ENCODE measurements around the gene SERPINB6. TPM values are rescaled to one million over a fixed set of nuclear protein-coding genes. Genes with fewer than 3 reads are reported as not detected.
"Not testable (repeated sequence)": the region's sequence is repeated elsewhere in the genome, so short reads cannot be mapped to it uniquely, and the experiment has no call there.

The SERPINB6 gene
- total RNA-seq, 4 donors from 2014 or later, result 170 to 462 (median 219) TPM

DNA sequence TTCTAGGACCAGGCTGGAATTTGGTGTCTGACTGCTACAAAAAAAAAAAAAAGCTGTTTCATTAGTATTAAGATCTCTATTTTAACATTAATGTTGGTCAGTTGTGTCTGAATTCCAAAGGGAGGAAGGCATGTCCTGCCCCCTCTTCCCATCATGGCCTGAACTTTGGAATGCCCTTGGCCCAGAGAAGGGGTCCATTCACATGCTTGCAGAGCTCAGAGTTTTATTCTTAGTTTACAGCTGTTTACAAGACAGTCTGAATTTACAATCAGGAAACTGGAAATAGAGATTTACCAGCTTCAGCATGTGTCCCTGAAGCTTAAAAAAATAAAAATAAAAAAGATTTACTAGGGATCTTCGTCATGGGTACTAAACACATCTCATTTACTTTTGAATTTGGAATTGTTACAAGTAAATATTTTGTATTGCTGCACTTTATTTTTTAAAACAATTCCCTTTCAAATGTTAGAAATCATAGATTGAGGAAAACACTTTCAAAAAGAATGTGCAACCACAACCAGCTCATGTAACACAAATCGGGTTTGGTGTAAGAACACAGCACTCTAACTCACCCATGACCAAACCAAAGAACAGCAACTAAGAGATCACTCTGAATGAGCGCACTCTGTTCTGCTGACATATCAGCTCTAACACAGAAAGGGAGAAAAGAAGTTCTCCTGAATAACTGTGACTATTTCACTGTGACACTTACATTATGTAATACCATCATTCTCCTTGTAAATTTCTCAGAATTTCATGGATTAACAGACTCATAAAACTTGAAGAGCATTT, 6.6 kb upstream of the SERPINB6 start:
- TF ChIP-seq POLR2A (IDR thresholded peaks at IDR 0.05), result no peak
- no peak for TF ChIP-seq CTCF (IDR thresholded peaks at IDR 0.05)
- DNase-seq, result no peak
- H3K36me3 ChIP-seq, result no peaks in the 10 kb centered on the region
- H3K4me3 ChIP-seq, result no peak overlapping the region
- H3K9me3 ChIP-seq, result no peaks in the 10 kb centered on the region
- H3K27me3 ChIP-seq, result no peaks in the 10 kb centered on the region
- no peak overlapping the region for H3K27ac ChIP-seq
- peaks cover 0 to 42% (median 2%) of the 10 kb centered on the region in 4 donors for H3K4me1 ChIP-seq

GRCh38 chr6:2977290-2977689, 5.9 kb upstream of the SERPINB6 start:
- H3K9me3 ChIP-seq, result no peaks in the 10 kb centered on the region
- TF ChIP-seq CTCF (IDR thresholded peaks at IDR 0.05), result no peak
- TF ChIP-seq POLR2A (IDR thresholded peaks at IDR 0.05), result no peak
- peaks cover 0 to 37% (median 1%) of the 10 kb centered on the region in 4 donors for H3K4me1 ChIP-seq
- H3K27ac ChIP-seq, result no peak overlapping the region
- no peak for DNase-seq
- no peak overlapping the region for H3K4me3 ChIP-seq
- no peaks in the 10 kb centered on the region for H3K36me3 ChIP-seq
- no peaks in the 10 kb centered on the region for H3K27me3 ChIP-seq

- H3K36me3 ChIP-seq, result no peaks in the 10 kb centered on the region
- TF ChIP-seq POLR2A (IDR thresholded peaks at IDR 0.05) (no peak), CTCF (IDR thresholded peaks at IDR 0.05) (no peak)
- H3K27ac ChIP-seq, result no peak overlapping the region
- H3K27me3 ChIP-seq, result no peaks in the 10 kb centered on the region
- DNase-seq, result no peak
- no peaks in the 10 kb centered on the region for H3K9me3 ChIP-seq
- H3K4me3 ChIP-seq, result no peak overlapping the region
- peaks cover 0 to 36% (median 1%) of the 10 kb centered on the region in 4 donors for H3K4me1 ChIP-seq
These were observed 5.3 kb upstream of the SERPINB6 start for GRCh38 chr6:2976571-2977085.

GRCh38 chr6:2976060-2976459, 4.7 kb upstream of the SERPINB6 start:
- DNase-seq, result no peak
- Histone ChIP-seq H3K27ac (no peak overlapping the region), H3K36me3 (no peaks in the 10 kb centered on the region), H3K4me1 (peaks cover 0 to 30% (median 1%) of the 10 kb centered on the region in 4 donors), H3K9me3 (no peaks in the 10 kb centered on the region), H3K4me3 (no peak overlapping the region), H3K27me3 (no peaks in the 10 kb centered on the region)
- TF ChIP-seq POLR2A (IDR thresholded peaks at IDR 0.05), result no peak
- no peak for TF ChIP-seq CTCF (IDR thresholded peaks at IDR 0.05)

- Histone ChIP-seq H3K27ac (peak overlapping the region in 1 of 4 donors; percentile 15), H3K4me3 (no peak overlapping the region), H3K4me1 (peaks cover 0 to 25% (median 0%) of the 10 kb centered on the region in 4 donors), H3K27me3 (no peaks in the 10 kb centered on the region), H3K36me3 (no peaks in the 10 kb centered on the region), H3K9me3 (no peaks in the 10 kb centered on the region)
- no peak for TF ChIP-seq CTCF (IDR thresholded peaks at IDR 0.05)
- TF ChIP-seq POLR2A (IDR thresholded peaks at IDR 0.05), result no peak
- no peak for DNase-seq
These were observed 2.3 kb upstream of the SERPINB6 start for GRCh38 chr6:2973676-2974075.

- H3K27me3 ChIP-seq, H3K27ac ChIP-seq, DNase-seq, H3K9me3 ChIP-seq, H3K4me3 ChIP-seq, H3K36me3 ChIP-seq: not testable (repeated sequence)
- peaks cover 0 to 25% (median 0%) of the 10 kb centered on the region in 4 donors for H3K4me1 ChIP-seq
These were observed 1.8 kb upstream of the SERPINB6 start for GRCh38 chr6:2973180-2973579.

DNA sequence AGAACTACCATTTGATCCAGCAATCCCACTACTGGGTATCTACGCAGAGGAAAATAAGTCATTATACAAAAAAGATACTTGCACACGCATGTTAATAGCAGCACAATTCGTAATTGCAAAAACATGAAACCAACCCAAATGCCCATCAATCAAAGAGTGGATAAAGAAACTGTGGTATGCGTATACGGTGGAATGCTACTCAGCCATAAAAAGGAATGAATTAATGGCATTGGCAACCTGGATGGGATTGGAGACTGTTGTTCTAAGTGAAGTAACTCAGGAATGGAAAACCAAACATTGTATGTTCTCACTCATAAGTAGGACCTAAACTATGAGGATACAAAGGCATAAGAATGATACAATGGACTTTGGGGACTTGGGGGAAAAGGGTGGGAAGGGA, 1.3 kb upstream of the SERPINB6 start:
- H3K9me3 ChIP-seq, H3K4me3 ChIP-seq, DNase-seq, H3K36me3 ChIP-seq, H3K27ac ChIP-seq, H3K27me3 ChIP-seq: not testable (repeated sequence)
- H3K4me1 ChIP-seq, result peaks cover 0 to 24% (median 0%) of the 10 kb centered on the region in 4 donors

DNA sequence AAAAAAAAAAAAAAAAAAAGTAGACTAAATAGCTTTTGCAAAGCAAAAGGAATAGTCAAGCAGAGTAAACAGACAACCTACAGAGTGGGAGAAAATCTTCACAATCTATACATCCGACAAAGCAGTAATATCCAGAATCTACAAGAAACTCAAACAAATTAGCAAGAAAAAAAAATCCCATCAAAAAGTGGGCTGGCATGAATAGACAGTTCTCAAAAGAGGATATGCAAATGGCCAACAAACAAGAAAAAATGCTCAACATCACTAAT, 786 bp upstream of the SERPINB6 start:
- H3K9me3 ChIP-seq, H3K36me3 ChIP-seq, H3K27me3 ChIP-seq, DNase-seq: not testable (repeated sequence)
- Histone ChIP-seq H3K4me3 (peak overlapping the region; percentile 79 to 93 (median 88)), H3K4me1 (peaks cover 0 to 26% (median 0%) of the 10 kb centered on the region in 4 donors), H3K27ac (peak overlapping the region; percentile 92 to 99 (median 98))
